Thyroid gland (tissue), 4 donors: ENCODE data around the gene TDRD7. TPM values are rescaled to one million over a fixed set of nuclear protein-coding genes. Genes with fewer than 3 reads are reported as not detected.

ENCODE experiments used
- DNase-seq, 2 donors: peaks; one replicate each; pipeline ENCODE4 v3.0.0-alpha.2; 2019
- H3K27ac ChIP-seq, 3 donors: fragments of 200-600 bp; sonication (generic); 1 replicate in 2 of 3; 2 replicates in 1 of 3; pipeline ENCODE4 v1.5.1; 2016 to 2019; ENCODE audit warnings: mild to moderate bottlenecking in 1 of 3, moderate library complexity in 1 of 3
- H3K27me3 ChIP-seq: fragments of 200-600 bp; sonication (generic); one replicate; pipeline ENCODE4 v1.5.1; 2019
- H3K36me3 ChIP-seq, 2 donors: fragments of 200-600 bp; sonication (generic); one replicate each; pipeline ENCODE4 v1.5.1; 2016 to 2019
- H3K4me1 ChIP-seq, 2 donors: fragments of 200-600 bp; sonication (generic); one replicate each; pipeline ENCODE4 v1.5.1; 2017 to 2019
- H3K4me3 ChIP-seq, 3 donors: fragments of 200-600 bp; sonication (generic); replicated peaks in 1 of 3; 1 replicate in 2 of 3; 2 replicates in 1 of 3; pipeline ENCODE4 v1.5.1; 2016; ENCODE audit warnings: mild to moderate bottlenecking in 1 of 3
- H3K9me3 ChIP-seq: fragments of 200-600 bp; sonication (generic); one replicate; pipeline ENCODE4 v1.5.1; 2017
- POLR2A ChIP-seq, 2 donors: fragments of 450-650 bp; IDR thresholded peaks; one replicate each; pipeline ENCODE4 v1.6.1; 2017; ENCODE audit warnings: antibody characterized with exemption in 2 of 2, mild to moderate bottlenecking in 2 of 2, moderate library complexity in 1 of 2
- WGBS, 2 donors: methylation state at CpG; one replicate each; pipeline ENCODE4 v1.1.5; 2017; 5-methylcytosine and 5-hydroxymethylcytosine counted together
- intact Hi-C: fragments of 100-400 bp; cut with DNase I; formaldehyde crosslinking; loops from one replicate; pipeline ENCODE4 v1.15.1; 2023
- total RNA-seq, 4 donors: library from RNA; depleted of rRNA; stranded (reverse); fragments of >200 nt; gene quantifications; one replicate each; pipeline ENCODE4 v1.2.3, GENCODE V29; 2016
- TF ChIP-seq, protein P1 (sequence below), 6 experiments: fragments of 200-600 bp in 3 of 6; fragments of 450-650 bp in 3 of 6; sonication (generic) in 3 of 6; IDR thresholded peaks; one replicate each; pipeline ENCODE4 v1.5.1; 2016 to 2019; ENCODE audit warnings: antibody characterized with exemption in 6 of 6, mild to moderate bottlenecking in 2 of 6, inconsistent platforms in 1 of 6, moderate library complexity in 1 of 6

Gene TDRD7
- total RNA-seq, 4 donors from 2014 or later, result 9.9 to 12.8 (median 11.4) TPM

DNA sequence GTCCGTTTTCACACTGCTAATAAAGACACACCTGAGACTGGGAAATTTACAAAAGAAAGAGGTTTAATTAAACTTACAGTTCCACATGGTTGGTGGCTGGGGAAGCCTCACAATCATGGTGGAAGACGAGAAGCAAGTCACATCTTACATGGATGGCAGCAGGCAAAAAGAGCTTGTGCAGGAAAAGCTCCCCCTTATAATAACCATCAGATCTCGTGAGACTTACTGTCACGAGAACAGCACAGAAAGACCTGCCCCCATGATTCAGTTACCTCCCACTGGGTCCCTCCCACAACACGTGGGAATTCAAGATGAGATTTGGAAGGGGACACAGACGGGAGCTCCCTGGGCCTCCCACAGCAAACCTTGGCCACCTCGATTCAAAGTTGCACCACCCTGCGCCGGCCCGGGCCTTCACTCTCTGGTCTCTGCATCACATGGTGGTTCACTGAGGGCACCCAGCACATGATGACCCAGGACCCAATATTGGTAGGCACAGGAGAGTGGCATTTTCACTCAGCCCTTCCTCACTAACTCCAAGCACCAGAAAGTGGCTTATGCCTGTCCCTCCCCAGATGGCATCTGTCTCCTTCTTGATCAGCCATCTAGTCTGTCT lies 21.0 kb upstream of the TDRD7 start:
- H3K27ac ChIP-seq, result no peak overlapping the region
- intact Hi-C loops, result no loop called here
- H3K27me3 ChIP-seq, result no peaks in the 10 kb centered on the region
- no peaks in the 10 kb centered on the region for H3K9me3 ChIP-seq
- H3K36me3 ChIP-seq, result no peaks in the 10 kb centered on the region
- H3K4me1 ChIP-seq, result peaks cover 0 to 5% of the 10 kb centered on the region in 2 donors
- DNase-seq, result no peak
- no peak for TF ChIP-seq POLR2A (IDR thresholded peaks at IDR 0.05)
- TF ChIP-seq, protein P1, sequence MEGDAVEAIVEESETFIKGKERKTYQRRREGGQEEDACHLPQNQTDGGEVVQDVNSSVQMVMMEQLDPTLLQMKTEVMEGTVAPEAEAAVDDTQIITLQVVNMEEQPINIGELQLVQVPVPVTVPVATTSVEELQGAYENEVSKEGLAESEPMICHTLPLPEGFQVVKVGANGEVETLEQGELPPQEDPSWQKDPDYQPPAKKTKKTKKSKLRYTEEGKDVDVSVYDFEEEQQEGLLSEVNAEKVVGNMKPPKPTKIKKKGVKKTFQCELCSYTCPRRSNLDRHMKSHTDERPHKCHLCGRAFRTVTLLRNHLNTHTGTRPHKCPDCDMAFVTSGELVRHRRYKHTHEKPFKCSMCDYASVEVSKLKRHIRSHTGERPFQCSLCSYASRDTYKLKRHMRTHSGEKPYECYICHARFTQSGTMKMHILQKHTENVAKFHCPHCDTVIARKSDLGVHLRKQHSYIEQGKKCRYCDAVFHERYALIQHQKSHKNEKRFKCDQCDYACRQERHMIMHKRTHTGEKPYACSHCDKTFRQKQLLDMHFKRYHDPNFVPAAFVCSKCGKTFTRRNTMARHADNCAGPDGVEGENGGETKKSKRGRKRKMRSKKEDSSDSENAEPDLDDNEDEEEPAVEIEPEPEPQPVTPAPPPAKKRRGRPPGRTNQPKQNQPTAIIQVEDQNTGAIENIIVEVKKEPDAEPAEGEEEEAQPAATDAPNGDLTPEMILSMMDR (IDR thresholded peaks at IDR 0.05), result no peak
- no peak overlapping the region for H3K4me3 ChIP-seq
- 84 to 85% methylated on average over 6 to 10 of the region's 10 CpGs for WGBS, 2 donors

DNA sequence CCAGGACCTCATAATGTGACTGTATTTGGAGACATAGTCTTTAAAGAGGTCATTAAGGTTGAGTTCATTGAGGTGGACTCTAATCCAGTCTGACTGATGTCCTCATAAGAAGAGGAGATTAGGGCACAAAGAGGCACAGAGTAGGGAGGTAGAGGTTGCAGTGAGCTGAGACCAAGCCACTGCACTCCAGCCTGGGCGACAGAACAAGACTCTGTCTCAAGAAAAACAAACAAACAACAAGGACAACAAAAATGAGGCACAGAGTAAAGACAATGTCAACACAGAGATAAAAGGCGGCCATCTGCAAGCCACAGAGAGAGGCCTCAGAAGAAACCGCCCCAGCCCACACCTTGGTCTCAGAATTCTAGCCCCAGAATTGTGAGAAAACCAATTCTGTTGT lies 17.0 kb upstream of the TDRD7 start:
- no peaks in the 10 kb centered on the region for H3K9me3 ChIP-seq
- no peaks in the 10 kb centered on the region for H3K27me3 ChIP-seq
- intact Hi-C loops, result loop anchor here (5.0 kb wide), 1 partner anchor 538 kb away; no protein-coding TSS in a partner anchor
- H3K36me3 ChIP-seq, result no peaks in the 10 kb centered on the region
- TF ChIP-seq, protein P1 (IDR thresholded peaks at IDR 0.05), result no peak
- TF ChIP-seq POLR2A (IDR thresholded peaks at IDR 0.05), result no peak
- WGBS, 2 donors, result 79 to 84% methylated on average over 3 of the region's 3 CpGs
- no peak for DNase-seq
- no peak overlapping the region for H3K4me3 ChIP-seq
- no peaks in the 10 kb centered on the region for H3K4me1 ChIP-seq
- H3K27ac ChIP-seq, result no peak overlapping the region

DNA sequence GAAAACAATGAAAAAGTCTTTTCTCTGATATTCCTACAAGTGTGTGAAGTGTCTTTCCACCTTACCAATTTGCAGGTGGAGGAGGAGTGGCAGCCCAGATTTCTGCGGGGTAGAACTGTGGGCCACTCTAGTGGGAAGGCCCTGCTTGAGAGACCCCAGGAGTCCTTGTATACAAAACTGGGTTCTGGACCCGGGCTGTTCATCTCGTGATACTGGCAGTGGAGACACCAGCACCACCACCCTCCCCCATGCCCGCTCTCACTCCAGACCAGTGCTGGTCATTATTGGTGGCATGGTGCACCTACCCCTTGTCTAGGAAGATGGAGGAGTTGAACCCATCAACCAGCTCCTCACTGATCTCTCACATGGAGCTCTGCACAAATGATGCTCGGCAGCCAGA lies 16.2 kb upstream of the TDRD7 start:
- Histone ChIP-seq H3K36me3 (no peaks in the 10 kb centered on the region), H3K4me3 (no peak overlapping the region), H3K9me3 (no peaks in the 10 kb centered on the region), H3K27ac (no peak overlapping the region), H3K4me1 (no peaks in the 10 kb centered on the region), H3K27me3 (no peaks in the 10 kb centered on the region)
- no peak for DNase-seq
- intact Hi-C loops, result loop anchor here (5.0 kb wide), 1 partner anchor 538 kb away; no protein-coding TSS in a partner anchor
- TF ChIP-seq, protein P1 (IDR thresholded peaks at IDR 0.05), result no peak
- no peak for TF ChIP-seq POLR2A (IDR thresholded peaks at IDR 0.05)
- 88 to 96% methylated on average over 4 to 5 of the region's 5 CpGs for WGBS, 2 donors

DNA sequence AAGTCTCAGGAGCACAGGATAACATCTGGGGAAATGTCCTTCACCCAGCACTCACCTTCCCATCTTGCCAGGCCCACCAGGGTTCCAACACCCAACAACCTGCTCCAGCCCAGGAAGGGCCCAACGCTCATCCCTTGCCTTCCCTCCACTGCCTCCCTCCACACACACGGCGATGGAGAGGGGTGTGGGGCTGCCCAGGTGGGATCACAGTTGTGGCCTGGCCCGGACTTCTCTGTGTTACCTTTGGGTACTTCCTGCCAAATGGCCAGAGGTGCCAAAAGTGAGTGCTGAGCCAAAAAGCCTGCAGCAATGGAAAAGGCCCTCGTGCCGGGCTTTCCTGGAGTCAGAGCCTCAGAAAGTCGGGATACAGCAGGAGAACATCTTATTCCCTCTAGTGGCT lies 15.6 kb upstream of the TDRD7 start:
- Histone ChIP-seq H3K36me3 (no peaks in the 10 kb centered on the region), H3K27ac (no peak overlapping the region), H3K4me3 (no peak overlapping the region), H3K4me1 (no peaks in the 10 kb centered on the region), H3K27me3 (no peaks in the 10 kb centered on the region), H3K9me3 (no peaks in the 10 kb centered on the region)
- intact Hi-C loops, result loop anchor here (5.0 kb wide), 1 partner anchor 539 kb away; no protein-coding TSS in a partner anchor
- DNase-seq, result no peak
- no peak for TF ChIP-seq POLR2A (IDR thresholded peaks at IDR 0.05)
- TF ChIP-seq, protein P1 (IDR thresholded peaks at IDR 0.05), result no peak
- WGBS, 2 donors, result 81 to 85% methylated on average over 7 of the region's 7 CpGs

DNA sequence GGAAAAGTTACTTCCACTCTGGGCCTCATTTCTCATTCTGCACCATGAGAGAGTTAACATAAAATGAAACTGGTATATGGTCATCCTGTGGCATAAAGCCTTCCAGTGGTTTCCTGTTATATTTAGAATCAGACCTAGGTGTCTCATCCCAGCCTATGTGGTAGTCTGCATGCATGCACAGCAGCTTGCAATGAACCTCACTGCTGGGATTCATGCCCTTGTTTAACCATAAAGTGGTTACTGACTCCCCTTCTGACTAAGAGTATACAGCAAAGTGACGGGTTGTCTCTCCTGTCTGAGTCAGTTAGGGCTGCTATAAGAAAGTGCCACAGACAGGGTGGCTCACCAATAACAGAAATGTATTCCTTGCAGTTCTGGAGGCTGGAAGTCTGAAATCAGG lies 14.7 kb upstream of the TDRD7 start:
- intact Hi-C loops, result loop anchor here (5.0 kb wide), 1 partner anchor 540 kb away; no protein-coding TSS in a partner anchor
- Histone ChIP-seq H3K27me3 (no peaks in the 10 kb centered on the region), H3K4me3 (no peak overlapping the region), H3K9me3 (no peaks in the 10 kb centered on the region), H3K27ac (no peak overlapping the region), H3K4me1 (no peaks in the 10 kb centered on the region), H3K36me3 (no peaks in the 10 kb centered on the region)
- no peak for TF ChIP-seq POLR2A (IDR thresholded peaks at IDR 0.05)
- TF ChIP-seq, protein P1 (IDR thresholded peaks at IDR 0.05), result no peak
- DNase-seq, result no peak
- 88 to 100% methylated on average over 1 of the region's 1 CpG for WGBS, 2 donors
